Activated CD4-positive, alpha-beta T cell treated with anti-CD3 and anti-CD28 coated beads, Interleukin-10, Interleukin-2, amounts not matched to agents 100 ng/mL and 50 ng/mL, durations not matched to agents 16 hours and 8 hours (primary cell): Measurements from ENCODE around the gene ASMTL.
"Not testable (repeated sequence)": the region's sequence is repeated elsewhere in the genome, so short reads cannot be mapped to it uniquely, and the experiment has no call there.

Experiments used
- DNase-seq: peaks from one replicate; pipeline ENCODE4 v3.0.0-alpha.2; 2020

ASMTL gene

DNA sequence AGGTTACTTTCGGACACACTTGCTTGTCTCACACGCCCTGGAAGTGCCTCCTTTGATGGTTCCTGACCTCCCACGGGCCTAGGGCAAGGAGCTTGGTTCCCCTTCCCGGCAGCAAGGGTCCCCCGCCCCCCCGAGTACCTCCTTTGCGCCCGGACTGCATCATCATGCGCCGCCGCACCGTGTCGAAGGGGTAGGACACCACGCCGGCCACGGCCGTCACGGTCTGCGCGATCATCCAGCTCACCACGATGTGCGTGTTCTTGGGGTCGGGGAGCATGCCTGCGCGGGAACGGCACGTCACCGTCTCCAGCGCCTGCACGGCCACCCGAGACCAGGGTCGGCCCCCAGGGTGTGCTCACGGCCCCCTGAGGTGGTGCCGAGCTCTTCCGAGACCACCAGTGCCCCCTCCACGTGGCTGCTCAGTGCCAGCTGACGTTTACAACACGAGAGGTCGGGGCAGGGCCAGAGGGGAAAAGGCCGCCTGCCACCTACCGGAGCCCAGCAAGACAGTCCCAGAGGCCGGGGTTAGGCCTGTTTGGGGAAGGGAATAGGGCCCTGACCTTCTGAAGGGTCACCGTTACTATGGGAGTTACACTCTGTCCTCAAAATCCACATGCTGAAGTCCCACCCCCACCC is 65.5 kb downstream of the ASMTL start:
- DNase-seq, result no peak

DNA sequence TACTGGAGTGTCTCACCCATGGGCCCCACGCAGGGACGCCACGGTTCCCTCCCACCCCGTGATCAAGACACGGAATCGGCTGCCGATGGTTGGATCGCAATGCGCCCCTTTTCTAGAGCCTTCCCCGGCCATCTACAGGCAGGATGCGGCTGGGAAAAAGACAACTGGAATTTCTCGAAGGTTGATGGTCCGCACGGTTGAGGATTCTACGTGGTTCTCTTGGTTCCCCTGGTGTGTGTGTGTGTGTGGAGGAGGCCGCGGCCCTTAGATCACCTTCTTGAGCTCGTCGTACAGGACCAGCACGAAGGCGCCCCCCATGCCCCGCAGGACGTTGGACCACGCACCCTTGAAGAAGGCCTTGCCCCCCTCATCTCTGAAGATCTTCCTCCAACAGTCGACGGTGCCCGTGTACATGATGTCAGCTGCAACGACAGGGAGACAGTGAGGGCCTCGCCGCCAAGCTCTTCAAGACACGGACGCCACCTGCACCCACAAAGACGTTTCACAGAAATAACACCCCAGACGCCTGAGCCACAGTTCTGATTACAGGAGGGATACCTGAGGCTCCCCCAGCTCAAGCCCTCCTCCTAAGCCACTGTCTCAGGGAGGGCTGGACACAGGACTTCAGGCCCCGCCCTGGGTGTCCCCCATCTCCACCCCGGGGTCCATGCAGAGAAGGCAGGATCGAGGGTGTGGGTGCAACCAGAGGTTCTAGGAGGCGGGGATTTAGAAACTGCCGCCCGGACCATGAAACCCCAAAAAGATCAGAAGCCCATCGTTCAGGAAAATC is 66.2 kb downstream of the ASMTL start:
- no peak for DNase-seq

DNA sequence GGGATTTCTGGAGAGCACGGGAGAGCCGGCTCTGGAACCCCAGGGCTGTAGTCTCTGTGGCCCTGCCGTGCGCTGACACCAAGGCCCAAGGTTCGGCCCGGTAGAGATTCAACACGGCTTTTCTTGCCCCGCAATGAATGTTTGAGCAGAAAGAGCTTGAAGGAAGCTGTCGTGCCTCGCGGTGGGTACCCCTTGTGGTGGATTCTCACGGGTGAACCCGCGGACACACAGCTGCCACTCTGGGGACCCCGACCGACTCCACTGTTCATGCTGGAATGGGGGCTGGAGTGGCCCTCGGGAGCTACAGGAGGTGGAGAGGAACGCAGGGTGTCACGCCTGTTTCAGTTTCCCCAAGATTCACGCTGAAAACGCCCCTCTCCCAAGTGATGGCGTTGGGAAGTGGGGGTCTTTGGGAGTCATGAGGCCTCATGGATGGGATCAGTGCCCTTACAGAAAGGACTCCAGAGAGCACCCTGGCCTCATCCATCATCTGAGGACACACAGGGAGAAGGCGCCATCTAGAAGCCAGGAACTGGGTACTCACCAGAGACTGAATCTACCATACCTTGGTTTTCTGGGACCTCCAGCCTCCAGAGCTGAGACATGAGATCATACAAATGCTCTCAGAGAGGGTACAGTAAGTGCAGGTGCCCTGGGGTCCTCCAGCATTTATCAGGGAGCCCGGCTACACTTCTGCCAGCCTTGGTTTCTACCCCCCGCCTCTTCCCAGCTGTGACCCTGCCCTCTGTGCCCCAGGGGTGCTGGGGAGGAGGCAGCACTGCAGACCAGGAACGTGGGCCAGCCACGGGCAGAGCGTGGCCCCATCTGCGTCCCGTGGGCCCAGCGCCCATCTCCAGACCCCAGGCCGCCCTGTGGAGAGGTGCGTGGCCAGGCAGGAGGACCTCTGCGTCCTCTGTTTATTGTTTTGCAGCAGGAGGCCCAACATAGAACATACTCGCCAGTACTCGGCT is 67.2 kb downstream of the ASMTL start:
- DNase-seq, result no peak

DNA sequence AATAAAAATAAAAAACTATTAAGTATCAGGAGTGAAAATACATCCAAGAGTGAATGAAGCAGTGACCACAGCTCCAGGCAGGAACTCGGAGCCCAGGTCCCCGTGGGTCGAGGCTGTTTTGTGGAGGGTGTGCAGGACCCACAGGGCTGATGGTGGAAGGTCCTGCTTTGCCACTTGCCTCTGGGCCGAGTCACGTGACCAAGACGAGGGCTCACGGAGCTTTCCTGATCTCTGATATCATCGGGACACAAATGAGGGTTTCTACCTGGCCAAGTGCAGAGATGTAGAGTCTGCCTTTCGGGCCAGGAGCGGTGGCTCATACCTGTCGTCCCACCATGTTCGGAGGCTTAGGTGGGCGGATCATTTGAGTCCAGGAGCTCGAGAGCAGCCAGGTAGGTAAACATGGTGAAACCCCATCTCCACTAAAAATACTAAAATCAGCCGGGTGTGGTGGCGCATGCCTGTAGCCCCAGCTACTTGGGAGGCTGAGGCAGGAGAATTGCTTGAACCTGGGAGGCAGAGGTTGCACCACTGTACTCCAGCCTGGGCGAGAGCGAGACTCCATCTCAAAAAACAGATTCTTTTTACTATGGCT is 68.0 kb downstream of the ASMTL start:
- no peak for DNase-seq

DNA sequence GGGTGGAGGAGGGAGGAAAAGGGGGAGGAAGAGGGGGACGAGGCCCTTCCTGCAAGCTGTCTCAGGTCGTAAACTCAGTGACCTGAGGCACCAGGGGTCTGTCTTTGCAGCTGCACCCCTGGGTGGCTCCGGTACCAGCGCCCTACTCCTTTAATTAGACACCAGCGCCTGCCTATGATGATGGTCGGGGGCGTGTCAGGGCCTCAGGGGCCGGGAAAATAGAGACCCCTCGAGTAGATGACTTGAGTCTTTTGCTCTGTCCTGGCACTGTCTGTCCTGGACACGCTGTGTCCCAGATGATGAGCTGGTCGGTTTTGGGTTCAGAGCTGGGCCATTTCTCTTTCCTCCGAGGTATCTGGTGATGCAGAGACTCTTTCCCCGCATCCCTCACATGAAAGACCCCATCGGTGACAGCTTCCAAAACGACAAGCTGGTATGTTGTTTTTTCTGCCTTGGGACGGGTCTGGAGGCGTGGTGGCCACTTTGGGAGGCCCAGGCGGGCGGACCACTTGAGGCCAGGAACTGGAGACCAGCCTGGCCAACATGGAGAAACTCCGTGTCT is 72.0 kb downstream of the ASMTL start:
- DNase-seq, result no peak

DNA sequence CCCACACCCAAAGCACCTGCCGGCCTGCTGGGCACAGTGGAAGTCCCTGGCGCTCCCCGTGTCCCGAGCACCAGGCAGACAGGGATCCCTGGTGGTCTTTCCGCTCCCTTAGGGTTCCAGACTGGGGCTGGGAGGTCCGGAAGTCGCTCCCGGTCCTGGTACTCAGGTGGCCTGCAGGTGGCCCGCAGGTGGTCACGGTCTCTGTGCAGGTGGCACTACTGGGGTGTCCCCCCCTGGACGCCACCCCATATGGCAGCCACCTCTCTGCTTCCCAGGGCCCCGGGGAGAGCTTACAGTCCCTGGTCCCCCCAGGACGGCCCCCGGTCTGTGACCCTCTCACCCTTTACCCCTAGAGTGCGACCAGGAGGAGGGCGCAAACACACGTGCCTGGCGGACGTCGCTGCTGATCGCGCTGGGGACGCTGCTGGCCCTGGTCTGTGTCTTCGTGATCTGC is 74.4 kb downstream of the ASMTL start:
- DNase-seq, result no peak

DNA sequence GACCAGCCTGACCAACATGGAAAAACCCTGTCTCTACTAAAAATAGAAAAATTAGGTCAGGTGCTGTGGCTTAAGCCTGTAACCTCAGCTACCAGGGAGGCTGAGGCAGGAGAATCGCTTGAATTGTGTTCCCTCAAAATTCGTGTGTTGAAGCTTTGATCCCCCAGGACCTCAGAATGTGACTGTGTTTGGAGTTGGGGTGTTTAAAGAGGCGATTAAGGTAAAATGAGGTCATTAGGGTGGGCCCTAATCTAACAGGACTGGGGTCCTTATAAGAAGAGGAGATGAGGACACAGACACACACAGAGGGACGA is 84.4 kb downstream of the ASMTL start:
- no peak for DNase-seq

DNA sequence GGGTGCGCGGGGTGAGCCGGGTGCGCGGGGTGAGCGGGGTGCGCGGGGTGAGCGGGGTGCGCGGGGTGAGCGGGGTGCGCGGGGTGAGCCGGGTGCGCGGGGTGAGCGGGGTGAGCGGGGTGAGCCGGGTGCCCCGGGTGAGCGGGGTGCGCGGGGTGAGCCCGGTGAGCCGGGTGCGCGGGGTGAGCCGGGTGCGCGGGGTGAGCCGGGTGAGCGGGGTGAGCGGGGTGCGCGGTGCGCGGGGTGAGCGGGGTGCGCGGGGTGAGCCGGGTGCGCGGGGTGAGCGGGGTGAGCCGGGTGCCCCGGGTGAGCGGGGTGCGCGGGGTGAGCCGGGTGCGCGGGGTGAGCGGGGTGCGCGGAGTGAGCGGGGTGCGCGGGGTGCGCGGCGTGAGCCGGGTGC is 86.3 kb downstream of the ASMTL start:
- not testable (repeated sequence) for DNase-seq

DNA sequence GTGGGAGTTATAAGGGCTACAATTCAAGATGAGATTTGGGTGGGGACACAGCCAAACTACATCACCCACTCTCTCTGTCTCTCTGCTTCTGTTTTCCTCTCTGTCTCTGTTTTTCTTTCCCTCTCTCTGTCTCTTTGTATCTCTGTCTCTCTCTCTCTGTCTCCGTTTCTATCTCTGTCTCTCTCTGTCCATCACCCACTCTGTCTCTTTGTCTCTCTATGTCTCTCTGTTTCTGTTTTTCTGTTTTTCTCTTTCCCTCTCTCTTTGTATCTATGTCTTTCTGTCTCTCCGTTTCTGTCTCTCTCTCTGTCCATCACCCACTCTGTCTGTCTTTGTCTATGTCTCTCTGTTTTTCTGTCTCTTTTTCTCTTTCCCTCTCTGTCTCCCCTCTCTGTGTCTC is 90.8 kb downstream of the ASMTL start:
- DNase-seq, result no peak

DNA sequence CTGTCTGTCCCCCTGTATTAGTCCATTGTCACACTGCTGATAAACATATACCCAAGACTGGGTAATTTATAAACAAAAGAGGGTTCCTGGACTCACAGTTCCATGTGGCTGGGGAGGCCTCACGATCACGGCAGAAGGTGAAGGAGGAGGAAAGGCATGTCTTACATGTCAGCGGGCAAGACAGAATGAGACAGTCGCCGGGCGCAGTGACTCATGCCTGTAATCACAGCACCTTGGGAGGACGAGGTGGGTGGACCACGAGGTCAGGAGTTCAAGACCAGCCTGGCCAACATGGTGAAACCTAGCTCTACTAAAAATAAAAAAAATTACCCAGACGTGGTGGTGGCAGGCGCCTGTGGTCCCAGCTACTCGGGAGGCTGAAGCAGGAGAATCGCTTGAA is 91.4 kb downstream of the ASMTL start:
- no peak for DNase-seq

DNA sequence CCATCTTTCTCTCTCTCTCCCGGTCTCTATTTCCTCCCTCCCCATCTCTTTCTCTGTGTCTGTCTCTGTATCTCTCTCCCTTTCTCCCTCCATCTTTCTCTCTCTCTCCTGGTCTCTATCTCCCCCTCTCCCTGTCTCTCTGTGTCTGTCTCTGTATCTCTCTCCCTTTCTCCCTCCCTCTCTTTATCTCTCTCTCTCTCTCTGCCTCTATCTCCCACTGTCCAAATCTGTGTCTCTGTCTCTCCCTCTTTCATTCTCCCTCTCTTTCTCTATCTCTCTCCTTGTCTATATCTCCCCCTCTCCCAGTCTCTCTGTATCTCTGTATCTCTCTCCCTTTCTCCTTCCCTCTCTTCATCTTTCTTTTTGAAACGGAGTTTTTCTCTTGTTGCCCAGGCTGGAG is 92.5 kb downstream of the ASMTL start:
- no peak for DNase-seq

DNA sequence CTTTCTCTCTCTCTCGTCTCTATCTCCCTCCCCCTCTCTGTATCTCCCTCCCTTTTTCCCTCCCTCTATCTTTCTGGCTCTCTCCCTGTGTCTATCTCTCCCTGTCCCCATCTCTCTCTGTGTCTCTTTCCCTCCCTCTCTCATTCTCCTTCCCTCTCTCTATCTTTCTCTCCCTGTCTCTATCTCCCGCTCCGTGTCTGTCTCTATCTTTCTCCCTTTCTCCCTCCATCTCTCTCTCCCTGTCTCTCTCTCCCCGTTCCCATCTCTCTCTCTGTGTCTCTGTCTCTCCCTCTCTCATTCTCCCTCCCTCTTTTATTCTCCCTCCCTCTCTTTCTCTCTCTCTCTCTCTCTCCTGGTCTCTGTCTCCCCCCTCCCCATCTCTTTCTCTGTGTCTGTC is 93.2 kb downstream of the ASMTL start:
- DNase-seq, result no peak

DNA sequence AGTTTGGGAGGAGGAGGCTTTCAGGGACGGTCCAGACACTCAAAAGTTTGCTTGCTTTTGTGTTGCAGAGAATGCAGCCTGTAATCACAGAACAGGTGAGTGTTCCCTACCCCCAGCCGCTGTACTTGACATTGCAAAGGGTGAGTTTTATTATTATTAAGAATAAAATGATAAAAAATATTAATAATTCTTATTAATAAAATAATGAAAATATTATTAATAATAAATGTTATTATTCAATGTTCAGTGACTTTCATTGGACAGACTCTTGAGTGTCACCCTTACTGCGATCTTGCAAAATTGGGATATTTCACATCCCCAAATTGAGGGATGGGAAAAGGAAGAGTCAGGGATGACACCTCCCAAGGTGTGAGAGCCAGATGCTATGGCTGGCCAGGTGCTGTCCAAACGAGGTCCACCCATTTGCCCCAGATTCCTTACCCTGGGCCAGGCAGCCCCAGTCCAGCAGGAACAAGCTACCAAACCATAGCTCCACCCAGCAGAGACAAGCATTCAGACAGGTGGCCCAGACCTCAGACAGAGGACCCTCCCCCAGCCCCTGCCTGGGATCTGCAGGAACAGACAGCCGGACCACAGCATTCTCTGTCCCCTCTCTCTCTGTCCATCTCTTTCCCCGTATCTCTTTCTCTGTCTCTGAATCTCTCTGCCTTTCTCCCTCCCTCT is 93.8 kb downstream of the ASMTL start:
- DNase-seq, result no peak

DNA sequence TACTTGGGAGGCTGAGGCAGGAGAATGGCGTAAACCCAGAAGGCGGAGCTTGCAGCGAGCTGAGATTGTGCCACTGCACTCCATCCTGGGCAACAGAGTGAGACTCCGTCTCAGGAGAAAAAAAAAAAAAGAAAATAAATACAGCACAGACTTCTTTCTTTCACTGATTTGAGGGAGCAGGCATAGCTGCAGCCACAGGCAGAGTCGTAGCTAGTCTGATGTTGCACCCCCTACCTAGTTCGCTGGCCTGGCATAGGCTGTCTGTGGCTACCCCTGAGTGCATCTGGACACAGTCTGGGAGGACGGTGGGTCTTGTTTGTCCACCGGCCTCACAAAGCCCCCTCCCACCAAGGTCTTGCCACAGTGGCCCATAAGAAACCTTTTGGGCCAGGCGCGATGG is 94.7 kb downstream of the ASMTL start:
- DNase-seq, result no peak

DNA sequence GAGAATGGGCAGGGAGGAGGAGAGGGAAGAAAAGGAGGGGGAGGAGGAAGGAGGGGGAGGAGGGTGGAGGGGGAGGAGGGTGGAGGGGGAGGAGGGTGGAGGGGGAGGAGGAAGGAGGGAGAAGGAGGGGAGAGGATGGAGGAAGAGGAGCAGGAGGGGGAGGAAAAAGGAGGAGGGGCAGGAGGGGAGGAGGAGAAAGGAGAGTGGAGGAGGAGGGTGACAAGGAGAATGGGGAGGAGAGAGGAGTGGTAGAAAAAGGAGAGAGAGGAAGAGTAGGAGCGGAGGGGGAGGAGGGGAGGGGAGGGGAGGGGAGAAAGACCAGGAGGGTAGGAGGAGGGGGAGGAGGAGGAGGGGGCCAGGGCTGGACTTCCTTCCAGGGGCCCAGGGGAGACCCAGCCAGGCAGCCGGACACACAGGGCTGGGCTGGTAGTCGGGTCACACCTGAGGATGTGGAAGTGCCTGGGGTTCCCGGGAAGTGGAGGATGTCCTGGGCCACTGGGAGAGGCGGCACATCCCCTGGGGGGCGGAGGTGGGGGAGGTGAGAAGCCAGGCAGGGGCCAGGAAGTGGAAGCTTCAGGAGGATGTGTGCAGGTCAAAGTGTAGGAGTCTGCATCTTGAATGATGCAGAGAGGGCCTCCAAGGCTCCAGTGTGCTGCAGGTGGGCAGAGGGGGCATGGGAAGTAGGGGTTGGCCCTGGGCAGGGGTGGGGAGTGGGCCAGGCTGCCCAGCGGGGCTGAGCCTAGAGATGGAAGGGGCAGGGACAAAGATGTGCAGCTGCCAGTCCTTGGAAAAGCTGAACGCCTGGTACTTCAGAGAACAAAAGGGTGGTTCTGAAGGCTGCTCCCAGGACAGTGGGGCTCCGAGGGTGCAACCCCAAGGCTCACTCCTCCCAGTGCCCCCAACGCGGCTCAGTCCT is 97.3 kb downstream of the ASMTL start:
- DNase-seq, result no peak

DNA sequence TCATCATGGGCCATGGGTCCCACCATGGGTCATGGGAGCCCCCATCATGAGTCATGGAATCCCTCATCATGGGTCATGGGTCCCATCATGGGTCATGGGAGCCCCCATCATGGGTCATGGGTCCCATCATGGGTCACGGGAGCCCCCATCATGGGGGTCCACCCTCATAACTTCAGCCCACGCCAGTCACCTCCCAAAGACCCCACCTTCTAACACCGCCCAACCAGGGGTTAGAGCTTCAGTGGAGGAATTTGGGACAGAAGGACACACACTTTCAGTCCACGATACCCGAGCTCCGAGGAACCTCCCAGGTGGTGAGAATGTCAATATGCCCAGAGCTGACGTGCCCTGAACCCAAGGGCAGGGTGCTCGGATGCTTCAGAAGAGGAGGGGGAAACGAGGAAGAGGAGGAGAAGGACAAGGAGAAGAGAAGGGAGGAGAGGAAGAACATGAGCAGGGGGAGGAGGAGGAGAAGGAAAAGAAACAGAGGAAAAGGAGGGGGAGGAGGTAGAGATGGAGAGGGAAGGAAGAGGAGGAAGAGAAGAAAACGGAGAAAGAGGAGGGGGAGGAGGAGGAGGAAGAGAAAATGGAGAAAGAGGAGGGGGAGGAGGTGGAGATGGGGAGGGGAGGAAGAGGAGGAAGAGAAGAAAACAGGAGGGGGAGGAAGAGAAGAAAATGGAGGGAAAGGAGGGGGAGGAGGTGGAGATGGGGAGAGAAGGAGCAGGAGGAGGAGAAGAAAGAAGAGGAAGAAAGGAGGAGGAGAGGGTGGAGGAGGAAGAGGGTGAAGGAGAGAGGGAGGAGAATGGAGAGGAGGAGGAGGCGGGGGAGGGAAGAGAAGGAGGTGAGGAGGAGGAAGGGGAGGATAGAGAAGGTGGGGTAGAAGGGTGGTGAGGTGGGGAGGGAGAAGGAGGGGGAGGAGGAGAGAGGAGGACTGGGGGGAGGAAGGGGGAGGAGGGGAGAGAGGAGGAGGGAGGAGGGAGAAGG is 98.4 kb downstream of the ASMTL start:
- no peak for DNase-seq
